ENCODE data around the gene CGN.

The CGN gene

GRCh38 chr1:151502035-151502700 is 9.0 kb upstream of the CGN start:
- no peaks in the 10 kb centered on the region for H3K27me3 ChIP-seq (ENCODE audit: control insufficient read depth, insufficient read depth, low read length)
- no peak overlapping the region for H3K4me3 ChIP-seq (ENCODE audit: low read depth, low read length)
- H3K9me3 ChIP-seq (ENCODE audit: control insufficient read depth, insufficient read depth, low read depth, low read length) = no peaks in the 10 kb centered on the region
- H3K4me1 ChIP-seq (ENCODE audit: control insufficient read depth, insufficient read depth, low read length) = no peaks in the 10 kb centered on the region; the same call in 1 of the 2 replicates
- no peaks in the 10 kb centered on the region for H3K36me3 ChIP-seq (ENCODE audit: control insufficient read depth, insufficient read depth, low read length)
- H3K9ac ChIP-seq (ENCODE audit: low read length) = no peak overlapping the region
- no peak overlapping the region for H3K27ac ChIP-seq (ENCODE audit: low read depth, low read length)

GRCh38 chr1:151502859-151503780 is 8.1 kb upstream of the CGN start:
- Histone ChIP-seq H3K4me1 (ENCODE audit: control insufficient read depth, insufficient read depth, low read length) (no peaks in the 10 kb centered on the region; the same call in 1 of the 2 replicates), H3K36me3 (ENCODE audit: control insufficient read depth, insufficient read depth, low read length) (no peaks in the 10 kb centered on the region), H3K27ac (ENCODE audit: low read depth, low read length) (no peak overlapping the region), H3K27me3 (ENCODE audit: control insufficient read depth, insufficient read depth, low read length) (no peaks in the 10 kb centered on the region), H3K9ac (ENCODE audit: low read length) (no peak overlapping the region), H3K4me3 (ENCODE audit: low read depth, low read length) (no peak overlapping the region), H3K9me3 (ENCODE audit: control insufficient read depth, insufficient read depth, low read depth, low read length) (no peaks in the 10 kb centered on the region)

- Histone ChIP-seq H3K4me1 (ENCODE audit: control insufficient read depth, insufficient read depth, low read length) (no peaks in the 10 kb centered on the region; the same call in 1 of the 2 replicates), H3K9ac (ENCODE audit: low read length) (no peak overlapping the region), H3K27me3 (ENCODE audit: control insufficient read depth, insufficient read depth, low read length) (no peaks in the 10 kb centered on the region), H3K4me3 (ENCODE audit: low read depth, low read length) (no peak overlapping the region), H3K27ac (ENCODE audit: low read depth, low read length) (no peak overlapping the region), H3K36me3 (ENCODE audit: control insufficient read depth, insufficient read depth, low read length) (no peaks in the 10 kb centered on the region), H3K9me3 (ENCODE audit: control insufficient read depth, insufficient read depth, low read depth, low read length) (no peaks in the 10 kb centered on the region)
These were observed 6.9 kb upstream of the CGN start for GRCh38 chr1:151504252-151504651.

- H3K27me3 ChIP-seq (ENCODE audit: control insufficient read depth, insufficient read depth, low read length) = no peaks in the 10 kb centered on the region
- H3K9ac ChIP-seq (ENCODE audit: low read length) = no peak overlapping the region
- H3K4me1 ChIP-seq (ENCODE audit: control insufficient read depth, insufficient read depth, low read length) = peaks cover 3% of the 10 kb centered on the region; the same call in 1 of the 2 replicates
- H3K4me3 ChIP-seq (ENCODE audit: low read depth, low read length) = no peak overlapping the region
- H3K27ac ChIP-seq (ENCODE audit: low read depth, low read length) = no peak overlapping the region
- H3K9me3 ChIP-seq (ENCODE audit: control insufficient read depth, insufficient read depth, low read depth, low read length) = no peaks in the 10 kb centered on the region
- H3K36me3 ChIP-seq (ENCODE audit: control insufficient read depth, insufficient read depth, low read length) = no peaks in the 10 kb centered on the region
These were observed 6.4 kb upstream of the CGN start for GRCh38 chr1:151504759-151505158.

- Histone ChIP-seq H3K36me3 (ENCODE audit: control insufficient read depth, insufficient read depth, low read length) (no peaks in the 10 kb centered on the region), H3K27ac (ENCODE audit: low read depth, low read length) (no peak overlapping the region), H3K27me3 (ENCODE audit: control insufficient read depth, insufficient read depth, low read length) (no peaks in the 10 kb centered on the region), H3K9ac (ENCODE audit: low read length) (no peak overlapping the region), H3K4me3 (ENCODE audit: low read depth, low read length) (no peak overlapping the region), H3K9me3 (ENCODE audit: control insufficient read depth, insufficient read depth, low read depth, low read length) (no peaks in the 10 kb centered on the region), H3K4me1 (ENCODE audit: control insufficient read depth, insufficient read depth, low read length) (peaks cover 28% of the 10 kb centered on the region)
These were observed 2.4 kb upstream of the CGN start for GRCh38 chr1:151508833-151509232.

- H3K4me3 ChIP-seq (ENCODE audit: low read depth, low read length) = peak overlapping the region; percentile 70; the same call in 1 of the 2 replicates
- no peak overlapping the region for H3K9ac ChIP-seq (ENCODE audit: low read length)
- H3K4me1 ChIP-seq (ENCODE audit: control insufficient read depth, insufficient read depth, low read length) = peaks cover 35% of the 10 kb centered on the region
- no peaks in the 10 kb centered on the region for H3K27me3 ChIP-seq (ENCODE audit: control insufficient read depth, insufficient read depth, low read length)
- no peak overlapping the region for H3K27ac ChIP-seq (ENCODE audit: low read depth, low read length)
- no peaks in the 10 kb centered on the region for H3K9me3 ChIP-seq (ENCODE audit: control insufficient read depth, insufficient read depth, low read depth, low read length)
- no peaks in the 10 kb centered on the region for H3K36me3 ChIP-seq (ENCODE audit: control insufficient read depth, insufficient read depth, low read length)
These were observed 1.7 kb upstream of the CGN start for GRCh38 chr1:151509350-151510019.

- H3K4me1 ChIP-seq (ENCODE audit: control insufficient read depth, insufficient read depth, low read length) = peaks cover 37% of the 10 kb centered on the region
- no peaks in the 10 kb centered on the region for H3K36me3 ChIP-seq (ENCODE audit: control insufficient read depth, insufficient read depth, low read length)
- H3K27me3 ChIP-seq (ENCODE audit: control insufficient read depth, insufficient read depth, low read length) = no peaks in the 10 kb centered on the region
- H3K9ac ChIP-seq (ENCODE audit: low read length) = peak overlapping the region; percentile 68
- H3K27ac ChIP-seq (ENCODE audit: low read depth, low read length) = peak overlapping the region; percentile 28; the same call in 1 of the 2 replicates
- H3K4me3 ChIP-seq (ENCODE audit: low read depth, low read length) = peak overlapping the region; percentile 70
- no peaks in the 10 kb centered on the region for H3K9me3 ChIP-seq (ENCODE audit: control insufficient read depth, insufficient read depth, low read depth, low read length)
These were observed 1.2 kb upstream of the CGN start for GRCh38 chr1:151510020-151510405.

GRCh38 chr1:151510614-151510956 is 602 bp upstream of the CGN start:
- Histone ChIP-seq H3K9ac (ENCODE audit: low read length) (peak overlapping the region; percentile 68), H3K4me1 (ENCODE audit: control insufficient read depth, insufficient read depth, low read length) (peaks cover 38% of the 10 kb centered on the region), H3K4me3 (ENCODE audit: low read depth, low read length) (peak overlapping the region; percentile 70), H3K27me3 (ENCODE audit: control insufficient read depth, insufficient read depth, low read length) (no peaks in the 10 kb centered on the region), H3K27ac (ENCODE audit: low read depth, low read length) (peak overlapping the region; percentile 28; the same call in 1 of the 2 replicates), H3K36me3 (ENCODE audit: control insufficient read depth, insufficient read depth, low read length) (no peaks in the 10 kb centered on the region), H3K9me3 (ENCODE audit: control insufficient read depth, insufficient read depth, low read depth, low read length) (no peaks in the 10 kb centered on the region)

GRCh38 chr1:151511636-151512215 is 539 bp downstream of the CGN start:
- peak overlapping the region; percentile 70 for H3K4me3 ChIP-seq (ENCODE audit: low read depth, low read length)
- H3K36me3 ChIP-seq (ENCODE audit: control insufficient read depth, insufficient read depth, low read length) = no peaks in the 10 kb centered on the region
- H3K27ac ChIP-seq (ENCODE audit: low read depth, low read length) = peak overlapping the region; percentile 50; the same call in 1 of the 2 replicates
- peak overlapping the region; percentile 70 for H3K9ac ChIP-seq (ENCODE audit: low read length)
- H3K9me3 ChIP-seq (ENCODE audit: control insufficient read depth, insufficient read depth, low read depth, low read length) = no peaks in the 10 kb centered on the region
- H3K27me3 ChIP-seq (ENCODE audit: control insufficient read depth, insufficient read depth, low read length) = no peaks in the 10 kb centered on the region
- H3K4me1 ChIP-seq (ENCODE audit: control insufficient read depth, insufficient read depth, low read length) = peaks cover 44% of the 10 kb centered on the region

- H3K9ac ChIP-seq (ENCODE audit: low read length) = peak overlapping the region; percentile 70
- H3K27me3 ChIP-seq (ENCODE audit: control insufficient read depth, insufficient read depth, low read length) = no peaks in the 10 kb centered on the region
- H3K36me3 ChIP-seq (ENCODE audit: control insufficient read depth, insufficient read depth, low read length) = no peaks in the 10 kb centered on the region
- peak overlapping the region; percentile 22; the same call in 1 of the 2 replicates for H3K27ac ChIP-seq (ENCODE audit: low read depth, low read length)
- peaks cover 44% of the 10 kb centered on the region for H3K4me1 ChIP-seq (ENCODE audit: control insufficient read depth, insufficient read depth, low read length)
- H3K9me3 ChIP-seq (ENCODE audit: control insufficient read depth, insufficient read depth, low read depth, low read length) = no peaks in the 10 kb centered on the region
- H3K4me3 ChIP-seq (ENCODE audit: low read depth, low read length) = peak overlapping the region; percentile 70
These were observed 1.1 kb downstream of the CGN start for GRCh38 chr1:151512326-151512725.

Data from HUES6 (cell line).